ENCODE measurements around the gene PIAS4. TPM values are rescaled to one million over a fixed set of nuclear protein-coding genes. Genes with fewer than 3 reads are reported as not detected.
A peak's percentile ranks its signal among the peaks of the same experiment; 100 is the strongest.

Gene PIAS4
- total RNA-seq, 1 experiment from 2014 or later = 45.7 TPM

DNA sequence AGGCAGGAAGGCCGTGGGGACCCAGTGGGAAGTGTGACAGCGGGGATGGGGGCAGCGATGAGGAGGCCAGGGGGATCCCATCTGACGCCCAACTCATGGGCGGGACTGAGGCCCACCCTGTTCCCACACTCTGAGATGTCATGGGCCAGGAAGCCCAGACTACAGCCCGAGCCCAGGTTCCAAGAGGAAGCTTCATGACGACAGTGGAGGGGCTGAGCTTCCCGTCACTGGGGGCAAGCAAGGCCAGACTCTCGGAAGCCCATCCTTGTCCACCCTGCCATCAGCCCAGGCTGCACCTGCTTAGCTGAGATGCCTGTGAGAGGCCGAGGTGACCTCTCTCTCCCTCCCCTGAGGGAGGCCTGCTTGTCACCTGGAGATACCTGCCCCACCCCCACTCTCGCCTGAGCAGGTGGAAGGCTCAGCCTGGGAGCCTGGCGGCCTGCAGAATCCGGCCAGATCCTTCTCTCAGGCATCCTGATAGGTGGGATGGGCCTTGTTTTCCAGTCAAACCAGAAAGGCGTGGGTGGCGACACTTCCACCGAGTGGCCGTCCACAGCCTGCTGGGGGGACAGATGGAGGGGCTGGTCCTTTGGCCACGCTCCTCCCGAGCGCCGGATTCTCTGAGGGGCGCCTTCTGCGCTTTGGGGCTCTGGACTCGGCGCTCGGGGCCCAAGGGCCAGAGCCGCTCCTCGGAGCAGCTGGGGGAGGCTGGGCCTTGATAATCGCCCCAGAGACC is 54.3 kb downstream of the PIAS4 start:
- ChIA-PET POLR2A (no interaction called here), CTCF (no interaction called here)
- Histone ChIP-seq H3K4me1 (peaks cover 47% of the 10 kb centered on the region), H3K4me3 (ENCODE audit: low read depth, low read length) (no peak overlapping the region), H3K27me3 (replicated peaks; ENCODE audit: control insufficient read depth, insufficient read depth, low read length) (no peaks in the 10 kb centered on the region), H3K9me3 (no peaks in the 10 kb centered on the region), H3K36me3 (ENCODE audit: control insufficient read depth, insufficient read depth, low read length) (no peaks in the 10 kb centered on the region; the same call in none of the 2 replicates)
- H3K4me3 Mint-ChIP-seq (ENCODE audit: unreplicated experiment) = peak overlapping the region; percentile 9
- DNase-seq = peak; percentile 81 to 87
- H3K4me1 Mint-ChIP-seq (ENCODE audit: low read depth, unreplicated experiment) = no peaks in the 10 kb centered on the region
- TF ChIP-seq, protein P1, sequence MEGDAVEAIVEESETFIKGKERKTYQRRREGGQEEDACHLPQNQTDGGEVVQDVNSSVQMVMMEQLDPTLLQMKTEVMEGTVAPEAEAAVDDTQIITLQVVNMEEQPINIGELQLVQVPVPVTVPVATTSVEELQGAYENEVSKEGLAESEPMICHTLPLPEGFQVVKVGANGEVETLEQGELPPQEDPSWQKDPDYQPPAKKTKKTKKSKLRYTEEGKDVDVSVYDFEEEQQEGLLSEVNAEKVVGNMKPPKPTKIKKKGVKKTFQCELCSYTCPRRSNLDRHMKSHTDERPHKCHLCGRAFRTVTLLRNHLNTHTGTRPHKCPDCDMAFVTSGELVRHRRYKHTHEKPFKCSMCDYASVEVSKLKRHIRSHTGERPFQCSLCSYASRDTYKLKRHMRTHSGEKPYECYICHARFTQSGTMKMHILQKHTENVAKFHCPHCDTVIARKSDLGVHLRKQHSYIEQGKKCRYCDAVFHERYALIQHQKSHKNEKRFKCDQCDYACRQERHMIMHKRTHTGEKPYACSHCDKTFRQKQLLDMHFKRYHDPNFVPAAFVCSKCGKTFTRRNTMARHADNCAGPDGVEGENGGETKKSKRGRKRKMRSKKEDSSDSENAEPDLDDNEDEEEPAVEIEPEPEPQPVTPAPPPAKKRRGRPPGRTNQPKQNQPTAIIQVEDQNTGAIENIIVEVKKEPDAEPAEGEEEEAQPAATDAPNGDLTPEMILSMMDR (IDR thresholded peaks at IDR 0.05; ENCODE audit: insufficient read depth in 1 of 2, low read depth in 1 of 2, low read length in 1 of 2, severe bottlenecking in 1 of 2, unreplicated experiment in 1 of 2) = no peak
- no peak overlapping the region for H3K27ac Mint-ChIP-seq (ENCODE audit: unreplicated experiment)
- intact Hi-C loops (cut with micrococcal nuclease; ENCODE audit: unreplicated experiment) = loop anchor here (10.0 kb wide), 1 partner anchor 77 kb away; the partner anchor contains the start of gene EEF2
- H3K36me3 Mint-ChIP-seq (ENCODE audit: insufficient read depth, unreplicated experiment) = peaks cover 50% of the 10 kb centered on the region
- H3K27me3 Mint-ChIP-seq (ENCODE audit: insufficient read depth, unreplicated experiment) = no peaks in the 10 kb centered on the region
- H3K9me3 Mint-ChIP-seq (ENCODE audit: unreplicated experiment) = no peaks in the 10 kb centered on the region
- no TSS peak for BruUV-seq (replicated peaks)

DNA sequence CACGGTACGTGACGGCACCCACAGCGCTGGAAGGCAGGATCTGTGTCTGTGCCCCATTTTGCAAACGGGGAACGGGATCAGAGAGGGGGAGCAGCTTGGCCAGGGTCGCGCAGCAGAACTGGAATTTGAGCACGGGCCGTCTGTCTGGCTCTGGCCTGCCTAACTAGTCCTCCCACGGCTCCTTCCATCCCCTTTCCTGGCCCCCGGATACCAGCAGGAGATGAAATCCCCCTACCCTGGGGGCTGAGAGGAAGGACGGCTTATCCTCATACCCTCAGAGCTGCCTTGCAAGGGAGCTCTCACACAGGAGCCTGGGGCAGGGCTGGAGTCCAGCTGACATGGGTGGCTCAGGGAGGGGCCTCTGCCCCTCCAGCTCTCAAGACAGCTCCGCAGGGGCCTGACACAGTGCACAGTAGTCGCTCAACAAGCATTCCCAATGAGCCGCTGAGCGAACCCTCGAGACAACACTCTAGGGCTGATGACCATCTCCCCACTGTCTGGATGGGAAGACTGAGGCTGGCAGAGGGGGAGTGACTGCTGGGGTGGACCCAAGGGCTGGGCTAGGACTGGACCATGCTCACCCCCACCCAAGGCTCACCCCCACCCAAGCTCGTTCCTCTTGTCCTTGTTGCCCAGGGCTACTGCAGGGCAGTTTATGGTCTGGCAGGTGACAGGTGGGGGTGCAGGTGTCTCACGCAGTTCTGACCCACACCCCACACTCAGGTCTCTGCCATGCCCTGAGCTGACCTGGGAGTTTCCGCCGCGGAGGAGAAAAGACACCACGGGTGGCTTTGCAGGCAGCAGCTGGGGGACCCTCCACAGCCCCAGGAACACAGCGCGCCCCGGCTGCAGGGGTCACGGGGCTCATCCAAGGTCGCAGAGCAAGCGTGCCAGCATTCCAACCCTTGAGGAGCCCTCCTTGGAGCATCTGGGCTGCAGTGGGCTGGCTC is 55.2 kb downstream of the PIAS4 start:
- Histone ChIP-seq H3K36me3 (ENCODE audit: control insufficient read depth, insufficient read depth, low read length) (no peaks in the 10 kb centered on the region; the same call in none of the 2 replicates), H3K27me3 (replicated peaks; ENCODE audit: control insufficient read depth, insufficient read depth, low read length) (no peaks in the 10 kb centered on the region), H3K9me3 (no peaks in the 10 kb centered on the region), H3K4me1 (peaks cover 47% of the 10 kb centered on the region), H3K4me3 (ENCODE audit: low read depth, low read length) (no peak overlapping the region)
- intact Hi-C loops (cut with micrococcal nuclease; ENCODE audit: unreplicated experiment) = loop anchor here (10.0 kb wide), 1 partner anchor 78 kb away; the partner anchor contains the start of gene EEF2
- peaks cover 42% of the 10 kb centered on the region for H3K36me3 Mint-ChIP-seq (ENCODE audit: insufficient read depth, unreplicated experiment)
- DNase-seq = no peak
- TF ChIP-seq, protein P1 (IDR thresholded peaks at IDR 0.05; ENCODE audit: insufficient read depth in 1 of 2, low read depth in 1 of 2, low read length in 1 of 2, severe bottlenecking in 1 of 2, unreplicated experiment in 1 of 2) = no peak
- no peak overlapping the region for H3K4me3 Mint-ChIP-seq (ENCODE audit: unreplicated experiment)
- H3K27ac Mint-ChIP-seq (ENCODE audit: unreplicated experiment) = no peak overlapping the region
- no peaks in the 10 kb centered on the region for H3K27me3 Mint-ChIP-seq (ENCODE audit: insufficient read depth, unreplicated experiment)
- CTCF ChIA-PET = interaction anchor here (0.6 kb wide), 1 partner anchor 19 kb away, joined by 5 read pairs; no protein-coding TSS in a partner anchor
- no peaks in the 10 kb centered on the region for H3K9me3 Mint-ChIP-seq (ENCODE audit: unreplicated experiment)
- BruUV-seq (replicated peaks) = no TSS peak
- POLR2A ChIA-PET = no interaction called here
- no peaks in the 10 kb centered on the region for H3K4me1 Mint-ChIP-seq (ENCODE audit: low read depth, unreplicated experiment)

Measured in Caco-2 (cell line).